ENCODE data around the gene GID8. TPM values are rescaled to one million over a fixed set of nuclear protein-coding genes. Genes with fewer than 3 reads are reported as not detected.

GID8 gene
- total and polyA plus RNA-seq, 4 donors: 11.0 to 35.4 (median 23.7) TPM

DNA sequence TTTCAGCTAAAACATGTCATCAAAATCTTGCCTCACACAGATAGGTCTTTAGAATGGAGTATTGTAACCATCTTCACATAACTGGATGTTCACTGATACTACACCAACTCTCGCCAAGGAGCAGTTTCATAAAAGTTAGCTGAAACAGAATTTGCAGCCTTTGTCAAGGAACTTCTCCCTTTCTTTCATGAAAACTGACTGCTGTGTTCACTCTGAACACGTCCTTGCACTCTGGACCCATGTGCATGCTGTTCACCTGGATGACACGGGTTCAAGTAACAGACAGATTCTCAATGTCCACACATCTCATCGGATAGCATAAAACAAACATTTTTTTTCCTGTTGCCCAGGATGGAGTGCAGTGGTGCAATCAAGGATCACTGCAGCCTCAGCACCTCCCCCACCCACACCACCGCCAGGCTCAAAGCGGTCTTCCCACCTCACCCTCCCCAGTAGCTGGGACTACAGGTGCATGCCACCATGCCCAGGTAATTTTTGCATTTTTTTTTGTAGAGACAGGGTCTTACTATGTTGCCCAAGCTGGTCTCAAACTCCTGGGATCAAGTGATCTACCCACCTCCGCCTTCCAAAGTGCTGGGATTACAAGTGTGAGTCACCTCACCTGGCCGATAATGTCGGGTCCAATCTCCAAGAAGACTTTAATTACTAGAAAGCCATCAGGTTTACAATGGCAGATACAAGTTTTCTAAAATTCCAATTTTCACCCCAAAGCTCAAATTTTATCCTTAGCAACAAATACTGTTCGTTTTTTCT, 21.1 kb upstream of the GID8 start:
- H3K36me3 ChIP-seq (ENCODE audit: control insufficient read depth in 4 of 4, insufficient read depth in 4 of 4, low read length in 4 of 4): peaks cover 0 to 7% (median 4%) of the 10 kb centered on the region in 4 donors
- no peak overlapping the region for H3K9ac ChIP-seq (ENCODE audit: insufficient read depth in 1 of 2, low read length in 2 of 2)
- ATAC-seq (ENCODE audit: insufficient read depth, low FRiP score) (no peak), DNase-seq (no peak)
- TF ChIP-seq, protein P1, sequence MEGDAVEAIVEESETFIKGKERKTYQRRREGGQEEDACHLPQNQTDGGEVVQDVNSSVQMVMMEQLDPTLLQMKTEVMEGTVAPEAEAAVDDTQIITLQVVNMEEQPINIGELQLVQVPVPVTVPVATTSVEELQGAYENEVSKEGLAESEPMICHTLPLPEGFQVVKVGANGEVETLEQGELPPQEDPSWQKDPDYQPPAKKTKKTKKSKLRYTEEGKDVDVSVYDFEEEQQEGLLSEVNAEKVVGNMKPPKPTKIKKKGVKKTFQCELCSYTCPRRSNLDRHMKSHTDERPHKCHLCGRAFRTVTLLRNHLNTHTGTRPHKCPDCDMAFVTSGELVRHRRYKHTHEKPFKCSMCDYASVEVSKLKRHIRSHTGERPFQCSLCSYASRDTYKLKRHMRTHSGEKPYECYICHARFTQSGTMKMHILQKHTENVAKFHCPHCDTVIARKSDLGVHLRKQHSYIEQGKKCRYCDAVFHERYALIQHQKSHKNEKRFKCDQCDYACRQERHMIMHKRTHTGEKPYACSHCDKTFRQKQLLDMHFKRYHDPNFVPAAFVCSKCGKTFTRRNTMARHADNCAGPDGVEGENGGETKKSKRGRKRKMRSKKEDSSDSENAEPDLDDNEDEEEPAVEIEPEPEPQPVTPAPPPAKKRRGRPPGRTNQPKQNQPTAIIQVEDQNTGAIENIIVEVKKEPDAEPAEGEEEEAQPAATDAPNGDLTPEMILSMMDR (IDR thresholded peaks at IDR 0.05; ENCODE audit: control extremely low read depth, extremely low read depth): no peak
- H3K9me3 ChIP-seq (ENCODE audit: control insufficient read depth in 4 of 4, insufficient read depth in 3 of 4, low read length in 3 of 4): no peaks in the 10 kb centered on the region
- no peaks in the 10 kb centered on the region for H3K27me3 ChIP-seq (ENCODE audit: control insufficient read depth in 3 of 3, insufficient read depth in 3 of 3, low read length in 2 of 3)
- H3K4me1 ChIP-seq (ENCODE audit: control insufficient read depth in 5 of 5, insufficient read depth in 5 of 5, low read length in 5 of 5): peaks cover 8 to 41% (median 16%) of the 10 kb centered on the region in 5 donors
- no peak overlapping the region for H3K27ac ChIP-seq (ENCODE audit: low read depth in 1 of 2, low read length in 1 of 2)
- 75 to 76% methylated on average over 10 of the region's 10 CpGs for WGBS, 2 donors
- H3K4me3 ChIP-seq: no peak overlapping the region

DNA sequence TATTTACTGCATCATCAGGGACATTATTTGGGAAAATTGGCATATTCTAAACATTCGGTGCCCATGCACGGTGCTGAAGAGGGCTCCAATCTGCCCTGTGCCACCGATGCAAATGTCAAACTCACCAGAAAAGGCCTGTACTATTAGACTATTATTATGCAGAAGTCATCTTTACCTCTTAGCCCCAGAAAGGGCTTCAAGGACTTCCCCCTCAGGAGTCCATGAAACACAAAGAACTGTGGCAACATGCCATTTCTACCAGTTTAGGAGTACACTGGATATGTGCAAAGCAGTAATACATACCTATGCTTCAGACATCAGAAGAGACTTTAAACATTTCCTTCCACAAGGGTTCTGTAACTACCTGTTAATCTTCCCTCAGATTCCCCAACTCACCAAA, 20.2 kb upstream of the GID8 start:
- peaks cover 8 to 41% (median 17%) of the 10 kb centered on the region in 5 donors for H3K4me1 ChIP-seq (ENCODE audit: control insufficient read depth in 5 of 5, insufficient read depth in 5 of 5, low read length in 5 of 5)
- no peak overlapping the region for H3K4me3 ChIP-seq
- TF ChIP-seq, protein P1 (IDR thresholded peaks at IDR 0.05; ENCODE audit: control extremely low read depth, extremely low read depth): no peak
- H3K9me3 ChIP-seq (ENCODE audit: control insufficient read depth in 4 of 4, insufficient read depth in 3 of 4, low read length in 3 of 4): peaks cover 0 to 1% (median 0%) of the 10 kb centered on the region in 4 donors
- ATAC-seq (ENCODE audit: insufficient read depth, low FRiP score) (no peak), DNase-seq (no peak)
- 66 to 70% methylated on average over 3 of the region's 3 CpGs for WGBS, 2 donors
- no peaks in the 10 kb centered on the region for H3K27me3 ChIP-seq (ENCODE audit: control insufficient read depth in 3 of 3, insufficient read depth in 3 of 3, low read length in 2 of 3)
- no peak overlapping the region for H3K27ac ChIP-seq (ENCODE audit: low read depth in 1 of 2, low read length in 1 of 2)
- H3K9ac ChIP-seq (ENCODE audit: insufficient read depth in 1 of 2, low read length in 2 of 2): no peak overlapping the region
- H3K36me3 ChIP-seq (ENCODE audit: control insufficient read depth in 4 of 4, insufficient read depth in 4 of 4, low read length in 4 of 4): peaks cover 0 to 6% (median 2%) of the 10 kb centered on the region in 4 donors

DNA sequence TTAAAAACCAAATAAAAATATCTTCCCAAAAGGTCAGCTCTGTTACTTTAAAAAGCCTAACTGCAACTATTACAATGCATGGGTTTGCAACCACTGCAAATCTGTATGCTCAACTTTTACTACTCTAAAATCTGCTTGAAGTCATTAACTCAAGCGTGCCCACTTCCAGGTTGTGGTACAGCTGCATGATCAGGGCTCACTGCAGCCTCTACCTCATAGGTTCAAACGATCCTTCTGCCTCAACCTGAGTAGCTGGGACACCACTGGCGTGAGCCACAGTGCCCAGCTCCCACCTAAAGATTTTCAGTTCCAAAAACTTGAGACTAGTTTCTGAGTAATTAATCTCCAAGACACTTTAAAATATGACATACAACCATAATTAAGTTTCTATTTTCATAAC, 19.8 kb upstream of the GID8 start:
- TF ChIP-seq, protein P1 (IDR thresholded peaks at IDR 0.05; ENCODE audit: control extremely low read depth, extremely low read depth): no peak
- no peak for DNase-seq
- no peaks in the 10 kb centered on the region for H3K27me3 ChIP-seq (ENCODE audit: control insufficient read depth in 3 of 3, insufficient read depth in 3 of 3, low read length in 2 of 3)
- H3K4me1 ChIP-seq (ENCODE audit: control insufficient read depth in 5 of 5, insufficient read depth in 5 of 5, low read length in 5 of 5): peaks cover 8 to 43% (median 20%) of the 10 kb centered on the region in 5 donors
- no peak for ATAC-seq (ENCODE audit: insufficient read depth, low FRiP score)
- no peak overlapping the region for H3K9ac ChIP-seq (ENCODE audit: insufficient read depth in 1 of 2, low read length in 2 of 2)
- WGBS, 2 donors: 39 to 49% methylated on average over 3 of the region's 3 CpGs
- H3K27ac ChIP-seq (ENCODE audit: low read depth in 1 of 2, low read length in 1 of 2): no peak overlapping the region
- no peak overlapping the region for H3K4me3 ChIP-seq
- peaks cover 0 to 4% (median under 1%) of the 10 kb centered on the region in 4 donors for H3K36me3 ChIP-seq (ENCODE audit: control insufficient read depth in 4 of 4, insufficient read depth in 4 of 4, low read length in 4 of 4)
- H3K9me3 ChIP-seq (ENCODE audit: control insufficient read depth in 4 of 4, insufficient read depth in 3 of 4, low read length in 3 of 4): peaks cover 0 to 1% (median 0%) of the 10 kb centered on the region in 4 donors

Measured in lung (tissue), 12 donors.